Stimulated activated CD4-positive, alpha-beta T cell treated with anti-CD3 and anti-CD28 coated beads, Interleukin-12 subunit alpha, Interleukin-12 subunit beta, amount 100 ng/mL, for 24 hours (primary cell): ENCODE data around the gene GPR160.
"Not testable (repeated sequence)": the region's sequence is repeated elsewhere in the genome, so short reads cannot be mapped to it uniquely, and the experiment has no call there.

ENCODE experiments used
- DNase-seq, 2 experiments: peaks; one replicate each; pipeline ENCODE4 v3.0.0-alpha.2; 2020; ENCODE audit warnings: low read depth in 2 of 2

The GPR160 gene

DNA sequence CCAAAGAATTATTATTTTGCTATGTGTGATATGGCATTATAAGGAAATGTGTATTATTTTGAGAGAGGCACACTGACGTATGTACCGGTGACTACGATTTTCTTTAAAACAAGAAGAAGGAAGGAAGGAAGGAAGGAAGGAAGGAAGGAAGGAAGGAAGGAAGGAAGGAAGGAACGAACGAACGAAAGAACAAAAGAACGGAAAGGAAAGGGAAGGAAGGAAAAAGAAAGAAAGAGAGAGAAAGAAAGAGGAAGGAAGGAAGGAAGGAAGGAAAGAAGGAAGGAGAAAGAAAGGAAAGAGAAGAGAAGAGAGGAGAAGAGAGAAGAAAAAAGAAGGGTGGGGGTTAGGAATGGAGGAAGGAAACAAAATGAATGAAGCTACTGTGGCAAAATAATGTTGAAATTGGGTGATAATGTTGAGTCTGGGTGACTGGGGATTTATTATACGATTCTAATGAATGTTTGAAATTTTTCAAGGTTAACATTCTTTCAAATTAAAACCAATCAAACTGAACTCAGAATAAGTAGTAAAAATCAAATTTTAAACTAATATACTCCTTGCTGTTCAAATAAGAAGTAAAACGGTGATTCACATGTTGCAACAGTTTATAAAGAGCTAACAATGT, 73.5 kb downstream of the GPR160 start:
- DNase-seq: no peak

DNA sequence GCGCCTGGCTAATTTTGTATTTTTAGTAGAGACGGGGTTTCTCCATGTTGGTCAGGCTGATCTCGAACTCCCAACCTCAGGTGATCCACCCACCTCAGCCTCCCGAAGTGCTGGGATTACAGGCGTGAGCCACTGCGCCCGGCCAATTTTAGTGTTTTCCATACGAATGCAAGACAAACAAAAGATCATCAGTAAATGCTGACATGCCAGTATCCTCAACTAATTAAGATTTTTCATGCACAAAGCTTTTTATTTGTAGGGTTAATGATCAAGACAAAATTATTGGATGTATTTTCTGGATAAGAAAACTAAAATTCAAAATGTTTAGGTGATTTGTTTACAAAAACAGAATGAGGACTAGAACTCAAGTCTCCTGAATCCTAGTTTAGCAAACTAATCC, 76.4 kb downstream of the GPR160 start:
- not testable (repeated sequence) for DNase-seq

DNA sequence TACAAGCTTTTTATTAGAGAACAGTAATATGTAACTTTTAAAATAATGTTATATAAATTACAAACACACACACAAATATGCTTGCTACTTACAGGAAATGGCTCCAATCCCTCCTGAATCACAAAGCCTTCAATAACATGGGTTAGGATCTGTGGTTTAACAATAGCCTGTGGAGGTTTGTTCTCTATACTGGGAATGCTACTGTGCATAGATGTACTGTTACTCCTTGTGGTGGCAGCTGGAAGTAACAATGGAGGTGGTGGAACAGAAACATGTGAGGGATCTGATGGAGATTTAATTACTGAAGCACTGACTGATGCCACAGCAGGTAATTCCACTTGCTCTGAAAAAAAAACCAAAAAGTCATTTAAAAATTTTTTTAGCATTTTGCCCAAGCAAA, 79.3 kb downstream of the GPR160 start:
- no peak for DNase-seq

DNA sequence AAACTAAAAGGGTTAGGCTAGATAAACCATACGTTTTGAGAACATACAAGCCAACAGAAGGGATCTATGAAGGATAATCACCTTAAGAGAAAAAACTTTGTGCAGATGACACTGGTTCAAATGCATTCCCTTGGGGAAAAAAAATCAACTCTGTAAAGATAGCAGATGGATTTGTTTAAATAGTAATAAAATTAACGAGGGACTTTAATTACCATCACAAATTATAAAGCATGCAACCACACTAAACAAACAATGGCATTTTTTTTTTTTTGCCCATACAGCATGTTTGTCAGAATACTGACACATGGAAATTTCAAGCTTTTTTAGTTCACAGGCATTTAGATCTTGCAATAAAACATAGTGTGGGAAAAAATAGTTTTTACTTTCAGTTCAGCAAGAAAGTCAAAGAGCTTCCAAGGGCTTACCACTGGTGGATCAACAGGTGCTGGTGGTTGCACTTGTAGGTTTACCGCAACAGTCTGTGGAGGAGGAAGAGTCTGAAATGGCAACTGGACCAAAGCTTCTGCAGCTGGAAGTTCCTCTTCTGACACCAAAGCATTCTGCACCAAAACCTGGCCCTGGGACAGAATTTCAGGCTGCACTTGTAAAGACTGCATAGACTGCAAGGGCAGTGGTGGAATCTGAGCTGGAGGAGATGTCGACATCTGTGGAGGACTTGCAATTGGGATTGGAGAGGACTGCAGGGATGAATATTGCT, 90.6 kb downstream of the GPR160 start:
- DNase-seq: no peak

DNA sequence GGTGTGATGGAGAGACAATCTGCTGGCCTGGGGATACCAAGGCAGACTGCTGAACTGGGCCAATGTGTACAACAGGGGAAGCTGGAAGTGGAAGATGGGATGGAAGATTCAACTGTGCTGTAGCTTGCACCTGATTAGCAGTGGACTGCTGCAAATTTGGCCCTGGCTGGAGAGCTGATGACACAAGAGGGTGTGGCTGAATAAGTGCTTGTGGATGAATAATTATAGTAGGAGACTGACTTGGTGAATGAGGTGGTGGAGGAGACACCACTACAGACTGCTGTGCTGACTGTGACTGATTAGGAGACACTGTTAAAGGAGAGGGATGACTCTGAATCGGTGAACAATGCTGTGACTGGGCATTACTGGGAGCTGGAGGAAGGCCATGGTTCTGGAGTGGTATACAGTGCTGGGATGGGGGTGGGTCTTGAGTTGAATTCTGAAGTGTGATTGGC, 91.2 kb downstream of the GPR160 start:
- no peak for DNase-seq

DNA sequence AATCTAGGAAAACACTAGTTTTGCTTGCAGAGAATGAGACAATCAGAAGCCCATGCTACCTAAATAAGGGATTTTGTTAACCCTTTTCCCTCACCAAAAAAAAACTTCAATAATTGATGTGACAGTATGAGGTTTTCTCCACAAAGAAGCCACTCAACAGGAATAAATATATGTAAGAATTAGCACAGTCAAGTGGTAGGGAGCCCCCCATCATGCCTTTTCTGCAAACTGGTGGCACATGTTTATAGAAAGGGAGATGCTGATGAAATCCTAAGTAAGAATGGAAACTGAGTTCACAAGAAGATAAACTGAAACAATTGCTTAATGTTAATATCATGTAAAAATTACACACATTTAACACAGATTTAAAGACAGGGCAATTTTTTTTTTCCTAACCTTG, 92.7 kb downstream of the GPR160 start:
- no peak for DNase-seq

DNA sequence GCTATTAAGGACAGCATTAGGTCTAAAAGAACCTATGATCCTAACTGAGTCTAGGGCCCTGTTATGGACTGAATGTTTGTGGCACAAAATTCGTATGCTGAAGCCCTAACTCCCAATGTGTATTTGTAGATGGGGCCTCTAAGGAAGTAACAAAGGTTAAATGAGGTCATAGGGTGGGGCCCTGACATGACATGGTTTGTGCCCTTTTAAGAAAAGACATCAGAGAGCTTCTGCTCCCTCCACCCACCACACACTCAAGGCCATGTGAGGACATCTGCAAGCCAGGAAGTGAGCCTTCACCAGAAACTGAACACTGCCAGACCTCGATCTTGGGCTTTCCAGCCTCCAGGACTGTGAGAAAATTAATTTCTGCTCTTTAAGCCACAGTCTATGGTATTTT, 94.5 kb downstream of the GPR160 start:
- no peak for DNase-seq
